OCI-LY7 (cell line): Measurements from ENCODE around the gene ABLIM1. TPM values are rescaled to one million over a fixed set of nuclear protein-coding genes. Genes with fewer than 3 reads are reported as not detected.

Source experiments
- BruUV-seq: library from RNA; stranded (reverse); fragments of 400-500 nt; replicated peaks from 2 replicates; lab custom pipeline; 2021; lab: Mats Ljungman, UMichigan
- CTCF ChIA-PET: fragments of 300-600 bp; sonication (Branson Sonifier 250); formaldehyde crosslinking; loops from one replicate; lab custom pipeline; 2022; ENCODE audit warnings: antibody characterized with exemption; ENCODE audit not compliant: unreplicated experiment; lab: Charles Lee
- POLR2A ChIA-PET: fragments of 300-600 bp; sonication (Branson Sonifier 250); formaldehyde crosslinking; loops from one replicate; lab custom pipeline; 2022; ENCODE audit warnings: antibody characterized with exemption; lab: Charles Lee
- DNase-seq: peaks from one replicate; pipeline ENCODE4 v3.0.0-alpha.2; 2015; ENCODE audit warnings: low spot score
- H2AFZ ChIP-seq: fragments of 200-600 bp; sonication (generic), shearing (Covaris generic); 2 replicates; pipeline ENCODE4 v1.6.1; 2014; ENCODE audit warnings: mild to moderate bottlenecking, antibody characterized with exemption, low read length, moderate library complexity
- H3K27ac ChIP-seq: fragments of 200-600 bp; sonication (generic); 2 replicates; pipeline ENCODE4 v1.5.1; 2014; ENCODE audit warnings: mixed run types, low read depth, mild to moderate bottlenecking, moderate library complexity, low read length, inconsistent platforms; ENCODE audit not compliant: poor library complexity, severe bottlenecking
- H3K36me3 ChIP-seq: fragments of 200-600 bp; sonication (generic); 2 replicates; pipeline ENCODE4 v1.6.1; 2014; ENCODE audit warnings: mild to moderate bottlenecking, antibody characterized with exemption, low read length, moderate library complexity, mixed read lengths; ENCODE audit not compliant: insufficient read depth
- H3K4me1 ChIP-seq: fragments of 200-600 bp; sonication (generic); 2 replicates; pipeline ENCODE4 v1.5.1; 2014; ENCODE audit warnings: mild to moderate bottlenecking, low read length; ENCODE audit not compliant: insufficient read depth, poor library complexity, severe bottlenecking
- H3K4me2 ChIP-seq: fragments of 200-600 bp; sonication (generic); 2 replicates; pipeline ENCODE4 v1.6.1; 2014; ENCODE audit warnings: mild to moderate bottlenecking, low read length
- H3K4me3 ChIP-seq: fragments of 200-600 bp; sonication (generic); 2 replicates; pipeline ENCODE4 v1.5.1; 2014; ENCODE audit warnings: mild to moderate bottlenecking, low read depth, low read length; ENCODE audit not compliant: poor library complexity, severe bottlenecking
- H3K79me2 ChIP-seq: fragments of 200-600 bp; sonication (generic); 2 replicates; pipeline ENCODE4 v1.6.1; 2016; ENCODE audit warnings: low read depth, mild to moderate bottlenecking, low read length, moderate library complexity, mixed read lengths; ENCODE audit not compliant: insufficient read depth
- H3K9me2 ChIP-seq: fragments of 200-600 bp; sonication (generic); 2 replicates; pipeline ENCODE4 v1.6.1; 2016; ENCODE audit warnings: mild to moderate bottlenecking, low read length, mixed read lengths; ENCODE audit not compliant: insufficient read depth
- H3K9me3 ChIP-seq: fragments of 200-600 bp; sonication (generic); 2 replicates; pipeline ENCODE4 v1.6.1; 2014; ENCODE audit warnings: mild to moderate bottlenecking, mixed run types, low read length, mixed read lengths
- H4K20me1 ChIP-seq: fragments of 200-600 bp; sonication (generic); 2 replicates; pipeline ENCODE4 v1.6.1; 2014; ENCODE audit warnings: mild to moderate bottlenecking, antibody characterized with exemption, low read length, moderate library complexity, mixed read lengths; ENCODE audit not compliant: insufficient read depth
- CTCF ChIP-seq: fragments of 200-600 bp; sonication (generic); conservative IDR thresholded peaks from 2 replicates; pipeline ENCODE4 v1.5.1; 2014; ENCODE audit warnings: mild to moderate bottlenecking, antibody characterized with exemption, low read length, moderate library complexity, mixed read lengths
- EZH2phosphoT487 ChIP-seq: fragments of 200-600 bp; sonication (generic); IDR thresholded peaks from 2 replicates; pipeline ENCODE4 v1.6.1; 2018; ENCODE audit warnings: low read depth, borderline replicate concordance, mild to moderate bottlenecking, mixed run types, antibody characterized with exemption, low read length, moderate library complexity, mixed read lengths
- intact Hi-C: fragments of 100-400 bp; cut with micrococcal nuclease; formaldehyde crosslinking; loops from one replicate; pipeline ENCODE4 v1.10.0; 2022; ENCODE audit not compliant: unreplicated experiment
- small RNA-seq: library from RNA; depleted of rRNA; stranded (forward); fragments of <200 nt; gene quantifications from one replicate; pipeline ENCODE3, GENCODE V24; 2014
- total RNA-seq, 2 experiments: library from RNA; depleted of rRNA in 1 of 2; stranded (reverse); fragments of >200 nt in 1 of 2; shearing (Covaris generic) in 1 of 2; gene quantifications; 2 replicates each; pipeline ENCODE4 v1.2.3, GENCODE V29; 2014 to 2022

ABLIM1 gene
- total RNA-seq, 2 experiments from 2014 or later, result 94.2 to 268 TPM

- Histone ChIP-seq H3K4me2 (no peak overlapping the region), H3K27ac (no peak overlapping the region), H3K4me1 (no peaks in the 10 kb centered on the region), H4K20me1 (no peaks in the 10 kb centered on the region), H3K9me2 (no peaks in the 10 kb centered on the region), H2AFZ (no peak overlapping the region), H3K79me2 (no peaks in the 10 kb centered on the region), H3K4me3 (no peak overlapping the region), H3K36me3 (no peaks in the 10 kb centered on the region), H3K9me3 (no peaks in the 10 kb centered on the region)
- ChIA-PET POLR2A (interaction anchor here (0.7 kb wide), 1 partner anchor 378 kb away, joined by 4 read pairs; no protein-coding TSS in a partner anchor), CTCF (no interaction called here)
- intact Hi-C loops, result no loop called here
- TF ChIP-seq EZH2phosphoT487 (no peak), CTCF (no peak)
- no peak for DNase-seq
- BruUV-seq, result no TSS peak
Observed at GRCh38 chr10:114384181-114384580, 273.9 kb downstream of the ABLIM1 start.

Small RNAs within 50 kb of the gene (small RNA-seq; reads per million reads assigned to genes)
- gene RN7SL384P, result not detected

Other genes starting within 250 kb of the ABLIM1 start
- gene FHIP2A, start 163.5 kb upstream of the ABLIM1 start, total RNA-seq (2014; rRNA removed; shearing (Covaris generic)), result 4.2 and 10.1 TPM in 2 replicates
- 13.2 and 15.9 TPM in 2 replicates for gene FHIP2A, start 163.5 kb upstream of the ABLIM1 start, total RNA-seq (2022)